ENCODE results near the gene OR51E2. TPM values are rescaled to one million over a fixed set of nuclear protein-coding genes. Genes with fewer than 3 reads are reported as not detected.
A peak's percentile ranks its signal among the peaks of the same experiment; 100 is the strongest.

OR51E2 gene
- total and polyA plus RNA-seq, 4 donors: not detected

- peak in 2 of 3 donors; percentile 26 to 35 for DNase-seq
- no peak for TF ChIP-seq CTCF (IDR thresholded peaks at IDR 0.05; ENCODE audit: control extremely low read depth, extremely low read depth)
- H3K9me3 ChIP-seq (ENCODE audit: control insufficient read depth in 4 of 4, insufficient read depth in 3 of 4, low read length in 3 of 4): no peaks in the 10 kb centered on the region
- H3K27ac ChIP-seq (ENCODE audit: low read depth in 1 of 2, low read length in 1 of 2): no peak within 1 kb of the TSS
- 33 to 64% methylated on average over 5 of the region's 5 CpGs for WGBS, 2 donors
- peaks cover 0 to 6% (median 0%) of the 10 kb centered on the region in 5 donors for H3K4me1 ChIP-seq (ENCODE audit: control insufficient read depth in 5 of 5, insufficient read depth in 5 of 5, low read length in 5 of 5)
- no peak within 1 kb of the TSS for H3K4me3 ChIP-seq
- no peak for ATAC-seq (ENCODE audit: insufficient read depth, low FRiP score)
- H3K27me3 ChIP-seq (ENCODE audit: control insufficient read depth in 3 of 3, insufficient read depth in 3 of 3, low read length in 2 of 3): no peaks in the 10 kb centered on the region
- H3K9ac ChIP-seq (ENCODE audit: insufficient read depth in 1 of 2, low read length in 2 of 2): no peak within 1 kb of the TSS
- H3K36me3 ChIP-seq (ENCODE audit: control insufficient read depth in 4 of 4, insufficient read depth in 4 of 4, low read length in 4 of 4): no peaks in the 10 kb centered on the region
Observed at GRCh38 chr11:4704054-4704789, 6.6 kb upstream of the OR51E2 start, which contains the start of gene MMP26. TSS of gene MMP26 (plus strand) at chr11:4704784.

GRCh38 chr11:4700436-4700820, 2.8 kb upstream of the OR51E2 start:
- H3K27me3 ChIP-seq (ENCODE audit: control insufficient read depth in 3 of 3, insufficient read depth in 3 of 3, low read length in 2 of 3): no peaks in the 10 kb centered on the region
- no peak overlapping the region for H3K9ac ChIP-seq (ENCODE audit: insufficient read depth in 1 of 2, low read length in 2 of 2)
- peaks cover 0 to 6% (median 0%) of the 10 kb centered on the region in 5 donors for H3K4me1 ChIP-seq (ENCODE audit: control insufficient read depth in 5 of 5, insufficient read depth in 5 of 5, low read length in 5 of 5)
- DNase-seq (peak in 1 of 3 donors; percentile 4), ATAC-seq (ENCODE audit: insufficient read depth, low FRiP score) (no peak)
- no peak overlapping the region for H3K27ac ChIP-seq (ENCODE audit: low read depth in 1 of 2, low read length in 1 of 2)
- H3K9me3 ChIP-seq (ENCODE audit: control insufficient read depth in 4 of 4, insufficient read depth in 3 of 4, low read length in 3 of 4): no peaks in the 10 kb centered on the region
- no peaks in the 10 kb centered on the region for H3K36me3 ChIP-seq (ENCODE audit: control insufficient read depth in 4 of 4, insufficient read depth in 4 of 4, low read length in 4 of 4)
- H3K4me3 ChIP-seq: no peak overlapping the region
- TF ChIP-seq CTCF (IDR thresholded peaks at IDR 0.05; ENCODE audit: control extremely low read depth, extremely low read depth): no peak
- WGBS, 2 donors: 60 to 78% methylated on average over 1 of the region's 1 CpG

- Histone ChIP-seq H3K27me3 (ENCODE audit: control insufficient read depth in 3 of 3, insufficient read depth in 3 of 3, low read length in 2 of 3) (no peaks in the 10 kb centered on the region), H3K4me1 (ENCODE audit: control insufficient read depth in 5 of 5, insufficient read depth in 5 of 5, low read length in 5 of 5) (peaks cover 0 to 6% (median 0%) of the 10 kb centered on the region in 5 donors), H3K9ac (ENCODE audit: insufficient read depth in 1 of 2, low read length in 2 of 2) (no peak overlapping the region), H3K4me3 (no peak overlapping the region), H3K36me3 (ENCODE audit: control insufficient read depth in 4 of 4, insufficient read depth in 4 of 4, low read length in 4 of 4) (no peaks in the 10 kb centered on the region), H3K9me3 (ENCODE audit: control insufficient read depth in 4 of 4, insufficient read depth in 3 of 4, low read length in 3 of 4) (no peaks in the 10 kb centered on the region), H3K27ac (ENCODE audit: low read depth in 1 of 2, low read length in 1 of 2) (no peak overlapping the region)
- no peak for ATAC-seq (ENCODE audit: insufficient read depth, low FRiP score)
- DNase-seq: no peak
- TF ChIP-seq CTCF (IDR thresholded peaks at IDR 0.05; ENCODE audit: control extremely low read depth, extremely low read depth): no peak
- WGBS, 2 donors: 90 to 91% methylated on average over 3 of the region's 3 CpGs
Observed at GRCh38 chr11:4699697-4700435, 2.2 kb upstream of the OR51E2 start.
